HG03039 (cell line): ENCODE measurements around the gene TYK2.
"Not testable (repeated sequence)": the region's sequence is repeated elsewhere in the genome, so short reads cannot be mapped to it uniquely, and the experiment has no call there.

Experiments used
- ATAC-seq: cut with Tn5 transposase; IDR thresholded peaks from one replicate; pipeline ENCODE4 v1.9.1; 2021; ENCODE audit warnings: mild to moderate bottlenecking, moderate library complexity; ENCODE audit not compliant: unreplicated experiment

TYK2 gene

DNA sequence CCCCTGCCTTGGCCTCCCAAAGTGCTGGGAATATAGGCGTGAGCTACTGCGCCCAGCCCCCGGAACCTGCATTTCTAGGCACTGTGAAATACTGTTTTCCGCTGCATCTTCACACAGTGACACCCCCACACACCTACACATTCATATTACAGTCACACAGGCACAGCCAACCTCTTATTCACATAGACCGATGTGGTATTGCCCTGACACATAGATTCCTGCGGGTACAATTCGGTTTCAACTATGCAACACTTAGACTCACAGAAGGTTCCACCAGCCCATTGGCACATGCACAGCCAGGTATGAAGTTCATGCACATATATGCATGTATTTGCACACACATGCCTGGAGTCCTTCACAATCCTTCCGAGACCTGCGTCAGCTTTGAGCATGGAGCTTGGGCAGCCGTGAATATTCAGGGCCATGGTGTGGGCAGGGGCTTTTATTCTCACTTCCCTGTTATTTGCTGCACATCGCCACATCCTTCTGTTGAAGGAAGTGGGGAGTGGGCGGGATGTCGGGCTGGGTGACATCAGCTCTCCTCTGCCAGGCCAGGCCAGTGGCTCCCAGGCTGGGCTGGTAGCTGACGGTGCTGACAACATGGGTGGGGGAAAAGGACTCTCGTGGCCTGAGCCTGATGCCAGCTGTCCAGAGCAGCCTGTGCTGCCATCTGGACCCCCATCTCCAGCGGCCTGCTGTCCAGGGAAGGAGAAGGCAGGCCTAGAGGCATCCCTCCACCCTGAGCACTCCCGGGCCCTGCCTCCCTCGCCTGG, 28.3 kb upstream of the TYK2 start:
- ATAC-seq, result no peak

DNA sequence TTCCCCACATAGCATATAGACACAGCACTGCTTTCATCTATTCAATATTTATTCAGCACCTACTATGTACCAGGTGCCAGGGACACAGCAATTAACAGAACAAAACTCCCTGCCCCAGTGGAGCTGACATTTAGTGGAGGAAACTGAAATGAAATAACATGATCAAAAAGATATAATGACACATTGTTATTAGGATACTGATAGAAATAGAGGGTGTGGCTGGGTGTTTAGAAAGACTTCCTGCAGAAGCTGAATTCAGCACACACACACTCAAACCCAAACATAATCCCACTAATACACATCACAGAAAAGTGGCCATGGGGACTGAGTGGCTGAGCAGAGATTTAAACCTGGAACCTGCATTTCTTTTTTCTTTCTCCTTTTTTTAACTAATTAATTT, 26.7 kb upstream of the TYK2 start:
- no peak for ATAC-seq

DNA sequence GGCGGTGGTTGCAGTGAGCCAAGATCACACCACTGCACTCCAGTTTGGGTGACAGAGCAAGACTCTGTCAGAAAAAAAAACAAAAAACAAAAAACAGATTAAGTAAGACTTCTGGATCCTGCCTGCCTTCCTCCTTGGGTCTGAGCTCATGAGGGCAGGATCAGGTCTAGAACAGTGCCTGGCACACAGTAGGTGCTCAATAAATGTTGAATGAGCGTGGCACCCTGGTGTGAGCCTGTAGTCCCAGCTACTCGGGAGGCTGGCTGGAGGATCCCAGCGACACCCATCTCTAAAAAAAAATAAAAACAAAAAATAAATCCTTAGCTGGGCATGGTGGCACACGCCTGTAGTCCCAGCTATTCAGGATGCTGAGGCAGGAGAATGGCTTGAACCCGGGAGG, 25.8 kb upstream of the TYK2 start:
- ATAC-seq, result no peak

DNA sequence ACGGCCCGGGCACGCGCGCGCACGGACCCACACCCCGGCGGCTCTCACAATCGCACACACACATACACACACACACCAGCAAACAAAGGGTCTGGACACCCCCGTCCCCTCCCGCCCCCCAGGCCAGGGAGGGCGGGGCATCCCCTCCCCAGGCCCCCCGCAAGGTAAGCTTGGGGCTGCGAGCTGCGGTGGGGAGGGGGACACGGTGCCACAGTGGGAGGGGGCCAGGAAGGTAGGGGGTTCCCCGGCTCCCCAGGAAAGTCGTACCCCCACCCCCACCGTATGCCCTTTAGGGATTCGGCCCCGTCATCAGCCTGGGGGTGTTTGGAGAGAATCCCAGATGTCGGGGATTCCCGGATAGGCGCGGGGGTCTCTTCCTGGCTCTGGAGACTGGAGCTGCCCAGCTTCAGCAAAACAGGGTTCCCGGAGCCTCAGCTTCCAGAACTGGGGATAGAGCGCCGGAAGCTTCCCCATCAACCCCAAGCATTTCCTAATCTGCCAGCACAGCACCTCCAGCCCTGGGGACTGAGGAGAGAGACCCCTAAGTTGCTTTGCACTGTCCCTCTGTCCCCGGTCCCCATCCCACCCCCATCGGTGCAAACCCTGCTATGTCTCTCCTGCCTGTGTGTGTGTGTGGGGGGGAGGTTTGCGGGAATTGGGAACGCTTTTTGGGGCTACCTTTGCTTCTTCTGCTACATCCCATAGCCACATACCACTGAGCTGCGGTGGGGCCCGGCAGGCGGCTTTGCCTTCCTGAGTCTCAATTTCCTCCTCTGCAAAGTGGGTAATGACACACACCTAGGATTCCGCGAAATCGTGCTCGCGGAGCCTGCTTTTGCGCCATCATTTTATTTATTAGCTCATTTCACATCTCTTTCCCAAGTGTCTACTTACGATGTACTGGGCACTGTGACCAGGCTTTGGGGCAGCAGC, 24.8 kb upstream of the TYK2 start:
- ATAC-seq, result no peak

DNA sequence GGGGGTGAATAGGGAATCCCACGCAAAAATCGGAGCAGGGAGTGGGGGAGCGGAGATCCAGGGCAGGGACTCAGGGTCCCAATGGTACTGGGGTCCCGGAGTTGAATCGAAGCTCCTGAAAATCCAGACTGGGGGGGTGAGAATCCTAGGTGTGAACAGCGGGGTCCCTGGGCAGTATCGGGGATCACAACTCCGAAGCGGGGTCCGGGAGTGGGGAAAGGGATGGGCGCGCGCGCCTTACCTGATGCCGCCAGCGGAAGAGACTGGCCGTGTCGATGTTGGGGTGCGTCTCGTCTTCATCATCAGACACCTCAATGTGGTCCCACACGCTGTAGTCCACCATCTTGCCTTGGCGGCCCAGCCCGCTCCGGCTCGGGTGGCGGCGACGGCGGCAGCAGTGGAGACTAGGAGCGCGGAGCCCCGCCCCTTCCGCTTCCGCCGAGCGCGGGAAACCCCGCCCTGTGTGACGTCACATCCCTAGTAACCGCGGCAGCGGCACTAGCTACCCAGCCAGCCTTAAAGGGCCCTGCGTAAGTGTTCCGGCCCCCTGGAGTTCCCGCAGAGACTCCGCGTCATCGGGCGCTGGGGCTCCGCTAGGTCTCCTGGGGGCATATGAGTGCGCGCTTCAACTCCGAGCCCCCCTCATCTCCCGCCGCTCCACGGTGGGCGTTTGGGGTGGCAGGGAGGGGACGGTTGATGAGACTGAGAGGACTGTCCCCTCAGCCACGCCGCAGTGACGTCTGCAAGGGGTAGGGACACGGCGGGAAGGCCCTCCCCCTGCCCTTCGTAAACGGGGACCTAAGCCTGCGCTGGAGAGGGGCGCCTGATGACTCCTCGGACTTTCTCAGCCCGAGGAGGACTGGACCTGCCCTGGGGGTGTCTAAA, 23.0 kb upstream of the TYK2 start, which contains the start of gene CDC37:
TSS of gene CDC37 (minus strand) at position 406 of the 885 bp plus-strand sequence. CDS start at position 343, 63 bp downstream.
- peak; percentile 71 for ATAC-seq

DNA sequence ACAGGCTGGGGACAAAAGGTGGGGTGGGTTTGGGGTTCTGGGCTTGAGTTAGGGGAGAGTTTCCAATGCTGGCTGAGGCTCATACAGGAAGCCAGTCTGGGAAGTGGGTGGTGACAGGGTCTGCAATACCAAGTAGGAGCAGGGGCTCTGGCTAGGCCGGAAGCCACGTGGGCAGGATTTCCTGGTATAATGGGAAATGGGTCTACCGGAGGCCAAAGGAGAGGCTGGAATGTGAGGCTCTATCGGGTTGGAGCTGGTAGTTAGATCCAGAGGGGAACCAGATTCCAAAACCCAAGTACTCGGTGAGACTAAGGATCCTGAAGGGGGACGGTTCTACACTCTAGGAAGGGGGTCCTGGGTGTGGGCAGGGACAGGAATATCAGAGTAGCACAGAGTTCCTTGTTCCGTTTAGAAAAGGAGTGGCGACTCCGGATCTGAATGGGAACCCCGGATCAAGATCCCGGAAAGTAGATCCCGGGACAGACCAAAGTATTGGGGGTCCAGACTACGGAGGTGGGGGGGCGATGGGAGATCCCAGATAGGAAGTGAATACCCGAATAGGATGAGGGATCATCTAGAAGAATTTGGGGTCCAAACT, 22.2 kb upstream of the TYK2 start:
- no peak for ATAC-seq

DNA sequence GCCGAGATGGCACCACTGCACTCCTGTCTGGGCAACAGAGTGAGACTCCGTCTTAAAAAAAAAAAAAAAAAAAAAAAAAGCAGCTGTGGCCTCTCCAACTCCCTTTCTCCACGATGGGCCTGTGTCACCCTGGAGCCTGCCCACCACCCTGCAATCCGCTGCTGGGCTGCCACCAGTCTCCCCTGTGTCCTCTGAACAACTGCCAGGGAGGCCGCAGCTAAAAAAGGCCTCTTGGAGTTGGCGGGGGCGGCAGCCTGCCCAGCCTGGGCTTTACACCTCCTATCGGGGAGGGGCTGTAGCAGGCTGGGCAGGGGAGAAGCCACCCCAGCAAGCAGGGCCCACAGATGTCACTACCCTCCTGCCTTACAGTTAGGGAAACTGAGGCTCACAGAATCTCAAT, 19.5 kb upstream of the TYK2 start:
- no peak for ATAC-seq

DNA sequence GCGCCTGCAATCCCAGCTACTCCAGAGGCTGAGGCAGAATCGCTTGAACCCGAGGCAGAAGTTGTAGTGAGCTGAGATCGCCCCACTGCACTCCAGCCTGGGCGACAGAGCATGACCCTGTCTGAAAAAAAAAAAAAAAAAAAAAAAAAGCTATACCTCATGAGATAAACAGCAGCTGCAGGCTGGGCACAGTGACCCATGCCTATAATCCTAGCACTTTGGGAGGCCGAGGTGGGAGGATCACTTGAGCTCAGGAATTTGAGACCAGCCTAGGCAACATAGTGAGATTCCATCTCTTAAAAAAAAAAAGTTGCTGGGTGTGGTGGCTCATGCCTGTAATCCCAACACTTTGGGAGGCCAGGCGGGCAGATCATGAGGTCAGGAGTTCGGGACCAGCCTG, 19.0 kb upstream of the TYK2 start:
- not testable (repeated sequence) for ATAC-seq

DNA sequence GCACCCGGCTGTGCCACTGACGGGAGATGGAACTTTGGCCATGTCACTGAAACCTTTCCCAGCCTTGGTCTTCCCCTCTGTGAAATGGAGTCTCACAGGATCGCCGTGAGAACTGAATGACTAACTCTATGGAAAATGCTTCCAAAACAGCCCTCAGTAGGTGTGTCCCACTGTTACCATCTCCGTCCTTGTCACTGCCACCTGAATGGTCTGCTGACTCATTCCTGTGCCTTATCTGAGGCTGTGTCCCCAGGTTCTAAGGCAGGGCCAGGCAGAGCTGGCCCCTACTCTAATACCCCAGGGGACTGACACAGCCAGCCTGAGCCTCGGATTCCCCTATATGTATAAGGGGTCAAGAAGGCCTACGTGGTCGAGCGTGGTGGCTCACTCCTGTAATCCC, 18.4 kb upstream of the TYK2 start:
- no peak for ATAC-seq

DNA sequence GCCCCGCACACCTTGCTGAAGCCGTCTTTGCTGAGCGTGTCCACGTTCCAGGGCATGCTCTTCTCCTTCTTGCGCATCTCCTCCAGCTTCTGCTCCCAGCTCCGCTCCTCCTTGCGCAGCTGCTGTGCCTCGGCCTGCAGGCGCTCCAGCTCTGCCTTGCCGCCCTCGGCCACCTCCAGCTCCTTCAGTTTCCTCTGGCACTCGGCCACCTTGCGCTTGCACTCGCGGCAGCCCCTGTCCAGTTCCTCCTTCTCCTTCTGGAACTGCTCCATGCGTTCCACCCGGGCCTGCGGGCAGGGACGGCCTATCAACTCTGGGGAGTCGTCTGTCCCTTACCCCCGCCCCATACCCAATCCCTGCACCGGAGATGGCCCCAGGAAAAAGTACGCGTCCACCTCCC, 15.5 kb upstream of the TYK2 start:
- ATAC-seq, result no peak

DNA sequence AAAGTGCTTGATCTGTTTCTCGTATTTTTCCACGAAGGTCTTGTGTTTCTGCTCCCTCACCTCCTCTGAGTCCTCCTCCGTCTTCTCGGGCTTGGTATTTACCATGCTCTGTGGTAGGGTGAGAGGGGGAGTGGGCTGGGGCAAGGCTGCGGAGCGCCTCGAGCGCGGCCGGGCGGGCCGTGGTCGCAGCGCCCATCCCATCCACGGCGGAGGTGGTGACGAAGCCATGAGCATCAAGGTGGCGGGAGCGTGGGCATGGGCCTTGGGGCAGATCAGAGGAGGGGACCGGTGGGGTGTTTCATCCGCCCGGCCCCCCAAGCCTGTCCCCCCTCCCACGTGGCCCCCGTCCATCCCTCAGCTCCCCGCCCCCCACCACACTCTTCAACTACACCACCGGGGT, 15.1 kb upstream of the TYK2 start:
- ATAC-seq, result no peak

DNA sequence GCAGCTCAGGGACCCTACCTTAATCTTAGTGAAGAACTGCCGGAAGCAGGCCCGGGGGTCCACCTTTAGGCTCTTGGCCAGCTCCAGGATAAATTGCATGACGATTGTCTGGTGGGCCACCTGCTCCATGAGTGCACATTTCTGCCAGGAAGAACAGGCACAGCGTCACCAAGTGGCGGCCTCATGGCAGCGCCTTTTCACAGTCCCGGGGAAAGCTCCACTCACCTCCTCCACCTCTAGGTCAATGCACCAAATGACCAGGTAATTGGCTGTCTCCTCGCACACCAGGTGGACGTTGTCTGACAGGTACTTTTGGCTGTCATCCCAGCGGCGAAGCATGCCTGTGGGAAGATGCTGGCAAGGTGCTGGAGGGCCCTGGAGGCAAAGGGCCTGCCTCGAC, 14.6 kb upstream of the TYK2 start:
- no peak for ATAC-seq

DNA sequence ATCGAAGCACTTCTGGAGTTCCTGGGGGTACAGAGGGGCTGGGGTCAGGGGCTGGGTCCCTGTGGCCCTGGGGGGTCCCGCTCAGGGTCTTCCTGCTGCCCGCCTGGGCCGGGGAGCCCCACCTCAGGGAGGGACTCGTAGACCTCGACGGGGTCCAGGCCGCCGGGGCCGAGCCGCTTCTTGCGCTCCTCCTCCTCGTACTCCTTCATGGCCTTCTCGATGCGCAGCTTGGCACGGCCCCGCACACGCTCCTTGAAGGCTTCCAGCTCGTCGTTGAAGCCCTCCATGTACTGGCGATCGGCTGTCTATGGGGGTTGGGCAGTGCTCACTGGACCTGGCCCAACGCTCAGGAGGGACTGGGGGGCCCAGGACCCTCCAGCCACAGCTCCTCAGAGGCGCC, 12.8 kb upstream of the TYK2 start:
- no peak for ATAC-seq

DNA sequence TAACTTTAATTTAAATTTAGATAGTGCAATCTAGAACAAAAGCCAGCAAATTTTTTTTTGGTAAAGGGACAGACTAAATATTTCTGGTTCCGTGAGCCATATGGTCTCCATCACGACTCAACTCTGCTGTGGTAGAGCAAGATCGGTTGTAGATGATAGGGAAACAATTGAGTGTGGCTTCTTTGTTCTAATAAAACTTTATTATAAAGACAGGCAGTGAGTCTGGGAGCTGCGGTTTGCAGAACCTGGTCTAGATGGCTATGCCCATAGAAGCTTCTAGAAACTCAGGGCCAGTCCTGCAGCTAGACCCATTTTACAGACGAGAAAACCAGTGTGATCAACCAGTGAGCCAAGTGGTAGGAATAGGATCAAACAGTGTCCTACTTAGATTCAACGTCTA, 11.7 kb upstream of the TYK2 start:
- ATAC-seq, result no peak

DNA sequence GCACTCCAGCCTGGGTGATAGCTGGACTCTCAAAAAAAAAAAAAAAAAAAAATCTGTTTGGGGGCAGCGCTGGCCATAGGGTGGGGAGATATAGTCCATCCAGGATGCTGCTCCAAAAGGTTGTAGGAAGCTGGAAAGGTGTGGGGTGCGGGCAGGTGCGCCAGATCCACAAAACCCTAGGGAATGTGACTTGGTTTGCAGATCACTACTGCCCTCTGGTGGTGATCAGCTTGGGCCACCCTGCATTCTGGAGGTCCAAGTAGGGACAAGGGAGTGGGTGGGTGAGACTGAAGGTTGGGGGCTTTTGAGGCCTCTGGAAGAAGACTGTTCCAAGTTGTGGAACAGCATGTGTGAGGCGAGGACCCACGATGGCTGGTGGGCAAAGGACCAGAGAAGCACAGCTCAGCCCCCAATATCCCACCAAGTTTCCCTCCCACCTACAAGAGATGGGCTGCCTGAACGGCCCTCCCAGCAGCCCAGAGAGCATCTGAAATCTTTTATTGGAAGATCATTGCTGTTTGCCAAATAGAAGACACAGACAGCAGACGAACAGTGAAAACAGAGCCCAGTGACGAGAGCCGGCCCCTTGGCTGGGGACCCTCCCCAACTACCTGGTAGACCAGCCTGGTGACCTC, 10.4 kb upstream of the TYK2 start:
- ATAC-seq, result no peak

DNA sequence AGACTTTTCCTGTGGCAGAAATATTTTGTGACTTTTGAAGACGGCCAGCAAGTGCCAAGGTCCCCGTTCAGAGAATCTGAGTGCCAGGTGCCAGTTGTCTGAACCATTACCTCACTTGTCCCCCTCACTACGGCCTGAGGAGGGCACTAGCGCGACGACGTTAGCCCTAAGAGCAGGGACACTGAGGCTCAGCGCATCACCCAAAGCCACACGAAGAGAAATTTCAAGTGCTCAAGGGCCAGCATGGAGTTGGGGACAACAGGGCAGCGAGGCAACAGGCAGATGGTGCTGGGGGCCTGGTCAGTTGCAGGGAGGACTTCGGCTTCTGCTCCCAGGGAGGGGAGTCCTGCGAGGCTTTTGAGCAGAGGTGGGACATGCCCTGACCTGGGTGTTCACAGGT, 9.5 kb upstream of the TYK2 start:
- ATAC-seq, result no peak

DNA sequence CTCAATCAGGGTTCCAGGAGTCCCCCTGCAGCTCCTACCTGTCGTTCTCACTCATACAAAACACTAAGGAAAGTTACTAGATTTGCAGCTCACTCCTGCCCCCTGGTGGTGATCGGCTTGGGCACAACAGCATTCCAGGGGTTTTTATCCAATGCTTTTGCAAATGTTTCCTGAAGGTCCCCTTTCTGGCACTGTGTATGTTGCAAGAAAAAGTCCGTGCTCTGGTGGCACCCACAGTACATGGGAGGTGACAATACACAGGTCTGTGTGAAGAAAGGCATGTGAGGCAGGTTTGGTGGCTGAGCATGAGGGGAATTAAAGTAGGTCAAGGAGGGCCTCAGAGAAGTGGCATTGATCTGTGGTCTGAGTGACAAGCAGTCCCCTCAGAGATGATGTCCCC, 8.6 kb upstream of the TYK2 start:
- no peak for ATAC-seq

DNA sequence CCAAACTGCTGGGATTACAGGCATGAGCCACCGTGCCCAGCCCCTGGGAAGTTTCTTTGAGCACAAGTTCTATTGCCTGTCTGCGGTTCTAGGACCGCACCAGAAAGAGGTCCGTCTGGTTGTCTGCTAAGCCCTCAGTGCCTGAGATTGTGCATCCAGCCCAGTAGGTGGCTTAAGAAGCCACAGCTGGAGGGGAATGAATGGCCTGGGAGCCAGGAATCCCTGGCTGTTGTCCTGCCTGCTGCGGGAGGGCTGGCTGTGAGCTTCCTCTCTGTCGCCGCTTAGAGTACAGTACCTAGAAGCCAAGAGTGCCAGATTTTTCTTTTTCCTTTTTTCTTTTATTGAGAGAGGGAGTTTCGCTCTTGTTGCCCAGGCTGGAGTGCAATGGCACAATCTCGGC, 4.2 kb upstream of the TYK2 start:
- ATAC-seq, result no peak

DNA sequence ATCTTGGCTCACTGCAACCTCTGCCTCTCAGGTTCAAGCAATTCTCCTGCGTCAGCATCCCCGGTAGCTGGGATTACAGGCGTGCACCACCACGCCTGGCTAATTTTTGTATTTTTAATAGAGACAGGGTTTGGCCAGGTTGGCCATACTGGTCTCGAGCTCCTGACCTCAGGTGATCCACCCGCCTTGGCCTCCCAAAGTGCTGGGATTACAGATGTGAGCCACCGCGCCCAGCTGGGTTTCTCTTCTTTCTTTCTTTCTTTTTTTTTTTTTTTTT, 2.8 kb upstream of the TYK2 start:
- not testable (repeated sequence) for ATAC-seq

DNA sequence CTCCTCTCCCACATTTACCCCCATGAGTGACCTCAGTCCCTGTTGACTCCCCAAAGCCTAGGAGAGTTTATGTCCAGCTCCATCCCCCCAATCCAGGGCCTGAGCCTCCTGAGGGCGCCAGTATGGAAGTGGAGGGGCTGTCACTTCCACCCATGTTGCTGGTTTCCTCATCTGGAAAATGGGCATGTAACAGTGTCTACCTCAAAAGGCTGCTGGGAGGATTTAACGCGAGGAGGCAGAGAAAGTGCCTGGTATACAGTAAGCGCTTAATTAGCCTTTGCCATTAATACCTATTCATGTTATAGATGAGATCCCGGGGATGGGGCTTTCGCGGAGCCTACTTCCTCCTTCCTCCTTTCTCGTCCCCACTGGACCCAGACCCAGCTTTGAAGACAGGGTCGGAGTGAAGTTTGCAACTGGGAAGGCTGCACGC, 476 bp downstream of the TYK2 start:
- no peak for ATAC-seq
